AG04449 (cell line): ENCODE data around the gene BMPR1B.

ENCODE experiments used
- CTCF ChIA-PET: fragments of 350-600 bp; formaldehyde crosslinking; extraction: SDS; loops from one replicate; lab custom pipeline; 2021; ENCODE audit warnings: antibody characterized with exemption; lab: Yijun Ruan, JAX
- POLR2A ChIA-PET: fragments of 400-600, 350-600 bp; formaldehyde crosslinking; extraction: SDS; loops from one replicate; lab custom pipeline; 2020; ENCODE audit warnings: antibody characterized with exemption, inconsistent platforms; lab: Yijun Ruan, JAX
- DNase-seq: peaks from one replicate; pipeline ENCODE4 v3.0.0-alpha.2; 2010; ENCODE audit warnings: low read depth, low spot score
- H3K4me3 ChIP-seq: 2 replicates; pipeline ENCODE4 v1.5.1; 2011; ENCODE audit warnings: low read depth, mild to moderate bottlenecking, control low read depth, low read length
- CTCF ChIP-seq: IDR thresholded peaks from one replicate; pipeline ENCODE4 v1.5.1; 2011; ENCODE audit warnings: mild to moderate bottlenecking, moderate library complexity, low read length, control low read depth, inconsistent platforms; ENCODE audit not compliant: insufficient read depth; ENCODE audit errors: missing control alignments

Gene BMPR1B

GRCh38 chr4:95068818-95069478, 311.2 kb downstream of the BMPR1B start:
- no peak for TF ChIP-seq CTCF
- ChIA-PET CTCF (no interaction called here), POLR2A (no interaction called here)
- no peak for DNase-seq
- H3K4me3 ChIP-seq = no peak overlapping the region

GRCh38 chr4:95071851-95072250, 314.1 kb downstream of the BMPR1B start:
- TF ChIP-seq CTCF = no peak
- POLR2A ChIA-PET = no interaction called here
- CTCF ChIA-PET = interaction anchor here (1.1 kb wide), 1 partner anchor 8 kb away, joined by 3 read pairs; no protein-coding TSS in a partner anchor
- DNase-seq = no peak
- no peak overlapping the region for H3K4me3 ChIP-seq

GRCh38 chr4:95073646-95074045, 315.9 kb downstream of the BMPR1B start:
- no peak for DNase-seq
- POLR2A ChIA-PET = no interaction called here
- no peak for TF ChIP-seq CTCF
- H3K4me3 ChIP-seq = no peak overlapping the region
- CTCF ChIA-PET = no interaction called here

- TF ChIP-seq CTCF = no peak
- DNase-seq = no peak
- ChIA-PET CTCF (no interaction called here), POLR2A (no interaction called here)
- no peak overlapping the region for H3K4me3 ChIP-seq
These were observed 320.1 kb downstream of the BMPR1B start for GRCh38 chr4:95077864-95078263.

- no peak overlapping the region for H3K4me3 ChIP-seq
- DNase-seq = no peak
- ChIA-PET POLR2A (no interaction called here), CTCF (no interaction called here)
- TF ChIP-seq CTCF = no peak
These were observed 323.2 kb downstream of the BMPR1B start for GRCh38 chr4:95080969-95081368.

GRCh38 chr4:95084584-95084983, 326.8 kb downstream of the BMPR1B start:
- CTCF ChIA-PET = no interaction called here
- POLR2A ChIA-PET = no interaction called here
- no peak overlapping the region for H3K4me3 ChIP-seq
- no peak for TF ChIP-seq CTCF
- no peak for DNase-seq
